CD4-positive, alpha-beta T cell (primary cell): ENCODE results near the gene KBTBD4. TPM values are rescaled to one million over a fixed set of nuclear protein-coding genes. Genes with fewer than 3 reads are reported as not detected.
"Not testable (repeated sequence)": the region's sequence is repeated elsewhere in the genome, so short reads cannot be mapped to it uniquely, and the experiment has no call there.

Experiments
- ATAC-seq: fragments of 200-7000 bp; cut with Tn5 transposase; one replicate; pipeline ENCODE4 v1.10.0; 2022; ENCODE audit warnings: mild to moderate bottlenecking; ENCODE audit not compliant: poor library complexity
- CTCF ChIA-PET: fragments of 350-600 bp; sonication (Branson Sonifier 250); formaldehyde crosslinking; loops from one replicate; lab custom pipeline; 2021; ENCODE audit warnings: antibody characterized with exemption, inconsistent platforms; lab: Charles Lee
- POLR2A ChIA-PET: fragments of 350-600 bp; sonication (Branson Sonifier 250); formaldehyde crosslinking; loops from one replicate; lab custom pipeline; 2021; ENCODE audit warnings: antibody characterized with exemption, inconsistent platforms; lab: Charles Lee
- DNase-seq, 14 experiments: peaks; one replicate each; pipeline ENCODE4 v3.0.0-alpha.2; 2013 to 2020; ENCODE audit warnings: mixed read lengths in 2 of 14
- H3K27ac ChIP-seq, 2 donors: one replicate each; pipeline versions ENCODE4 v1.5.1 to v1.7.0; 2013; ENCODE audit warnings: low read length in 2 of 2, low read depth in 1 of 2, mild to moderate bottlenecking in 1 of 2
- H3K27me3 ChIP-seq, 2 experiments: 1 replicate in 1 of 2; 2 replicates in 1 of 2; pipeline versions ENCODE4 v1.6.1 to v1.7.0; 2013; ENCODE audit warnings: low read length in 2 of 2, control low read depth in 1 of 2, mild to moderate bottlenecking in 1 of 2, moderate library complexity in 1 of 2; ENCODE audit not compliant: insufficient read depth in 2 of 2, control insufficient read depth in 1 of 2
- H3K36me3 ChIP-seq: one replicate; pipeline ENCODE4 v1.6.1; 2013; ENCODE audit warnings: low read length, control low read depth; ENCODE audit not compliant: insufficient read depth
- H3K4me1 ChIP-seq: one replicate; pipeline ENCODE4 v1.6.1; 2013; ENCODE audit warnings: low read length, control low read depth; ENCODE audit not compliant: insufficient read depth
- H3K4me3 ChIP-seq: one replicate; pipeline ENCODE4 v1.5.1; 2013; ENCODE audit warnings: mild to moderate bottlenecking, low read length, moderate library complexity
- H3K9me3 ChIP-seq, 2 experiments: 1 replicate in 1 of 2; 2 replicates in 1 of 2; pipeline versions ENCODE4 v1.6.1 to v1.7.0; 2013; ENCODE audit warnings: low read length in 2 of 2, mild to moderate bottlenecking in 2 of 2, control low read depth in 1 of 2, moderate library complexity in 1 of 2; ENCODE audit not compliant: control insufficient read depth in 1 of 2, insufficient read depth in 1 of 2
- H3K27ac Mint-ChIP-seq: one replicate; pipeline ENCODE4 v1.8.0; 2020; ENCODE audit warnings: mixed read lengths
- H3K27me3 Mint-ChIP-seq: one replicate; pipeline ENCODE4 v1.8.0; 2021; ENCODE audit warnings: mixed read lengths
- H3K36me3 Mint-ChIP-seq: one replicate; pipeline ENCODE4 v1.8.0; 2021; ENCODE audit warnings: low read depth, mixed read lengths
- H3K4me1 Mint-ChIP-seq: one replicate; pipeline ENCODE4 v1.8.0; 2021; ENCODE audit warnings: low read depth, mixed read lengths
- H3K4me3 Mint-ChIP-seq: one replicate; pipeline ENCODE4 v1.8.0; 2020; ENCODE audit warnings: mild to moderate bottlenecking, mixed read lengths
- H3K9me3 Mint-ChIP-seq: one replicate; pipeline ENCODE4 v1.8.0; 2020; ENCODE audit warnings: mixed read lengths
- intact Hi-C, 2 experiments: fragments of 100-400 bp; cut with DNase I in 1 of 2; cut with micrococcal nuclease in 1 of 2; formaldehyde crosslinking; loops; one replicate each; pipeline versions ENCODE4 v1.15.1 to v1.9.0; 2023 to 2025; cut with DNase I, micrococcal nuclease
- total RNA-seq, 174 experiments: library from RNA in 2 of 174; stranded (reverse) in 2 of 174; gene quantifications; one replicate each; pipeline ENCODE4 v1.2.3 and lab custom pipeline; 2021 to 2026
- TF ChIP-seq, protein P1 (sequence below): fragments of 200-600 bp; IDR thresholded peaks from one replicate; pipeline ENCODE4 v1.8.0; 2022; ENCODE audit warnings: antibody characterized with exemption, mild to moderate bottlenecking

Gene KBTBD4
- total RNA-seq, 2 experiments from 2014 or later, result 29.1 to 30.2 TPM

GRCh38 chr11:47565340-47566148 lies 13.2 kb downstream of the KBTBD4 start, which contains the start of gene PTPMT1:
PTPMT1 (plus strand) TSS chr11:47565599; CDS start chr11:47565623, 24 bp downstream.
- H3K4me3 Mint-ChIP-seq, result peak within 1 kb of the TSS; percentile 87
- peaks cover 20% of the 10 kb centered on the region for H3K4me1 Mint-ChIP-seq
- TF ChIP-seq, protein P1, sequence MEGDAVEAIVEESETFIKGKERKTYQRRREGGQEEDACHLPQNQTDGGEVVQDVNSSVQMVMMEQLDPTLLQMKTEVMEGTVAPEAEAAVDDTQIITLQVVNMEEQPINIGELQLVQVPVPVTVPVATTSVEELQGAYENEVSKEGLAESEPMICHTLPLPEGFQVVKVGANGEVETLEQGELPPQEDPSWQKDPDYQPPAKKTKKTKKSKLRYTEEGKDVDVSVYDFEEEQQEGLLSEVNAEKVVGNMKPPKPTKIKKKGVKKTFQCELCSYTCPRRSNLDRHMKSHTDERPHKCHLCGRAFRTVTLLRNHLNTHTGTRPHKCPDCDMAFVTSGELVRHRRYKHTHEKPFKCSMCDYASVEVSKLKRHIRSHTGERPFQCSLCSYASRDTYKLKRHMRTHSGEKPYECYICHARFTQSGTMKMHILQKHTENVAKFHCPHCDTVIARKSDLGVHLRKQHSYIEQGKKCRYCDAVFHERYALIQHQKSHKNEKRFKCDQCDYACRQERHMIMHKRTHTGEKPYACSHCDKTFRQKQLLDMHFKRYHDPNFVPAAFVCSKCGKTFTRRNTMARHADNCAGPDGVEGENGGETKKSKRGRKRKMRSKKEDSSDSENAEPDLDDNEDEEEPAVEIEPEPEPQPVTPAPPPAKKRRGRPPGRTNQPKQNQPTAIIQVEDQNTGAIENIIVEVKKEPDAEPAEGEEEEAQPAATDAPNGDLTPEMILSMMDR, result no peak
- H3K27ac ChIP-seq, result peak within 1 kb of the TSS; percentile 41 to 83
- peaks cover 25% of the 10 kb centered on the region for H3K4me1 ChIP-seq
- H3K36me3 ChIP-seq, result peaks cover 10% of the 10 kb centered on the region
- no peaks in the 10 kb centered on the region for H3K9me3 ChIP-seq
- intact Hi-C loops, result no loop called here
- H3K36me3 Mint-ChIP-seq, result peaks cover 21% of the 10 kb centered on the region
- DNase-seq (peak; percentile 34 to 81 (median 58)), ATAC-seq (peak; percentile 88)
- peak within 1 kb of the TSS; percentile 86 for H3K4me3 ChIP-seq
- H3K27me3 Mint-ChIP-seq, result no peaks in the 10 kb centered on the region
- H3K27me3 ChIP-seq, result no peaks in the 10 kb centered on the region
- H3K9me3 Mint-ChIP-seq, result no peaks in the 10 kb centered on the region
- H3K27ac Mint-ChIP-seq, result peak within 1 kb of the TSS; percentile 80
- ChIA-PET CTCF (interaction anchor here (1.0 to 3.4 kb wide), 4 partner anchors 12 to 56 kb away, joined by 3 to 19 read pairs (median 3); partner anchors contain the start of gene CELF1), POLR2A (interaction anchor here (0.8 to 3.6 kb wide), 7 partner anchors 9 to 201 kb away, joined by 3 to 38 read pairs (median 7); partner anchors contain the start of genes AGBL2, CELF1, FNBP4 and KBTBD4)

DNA sequence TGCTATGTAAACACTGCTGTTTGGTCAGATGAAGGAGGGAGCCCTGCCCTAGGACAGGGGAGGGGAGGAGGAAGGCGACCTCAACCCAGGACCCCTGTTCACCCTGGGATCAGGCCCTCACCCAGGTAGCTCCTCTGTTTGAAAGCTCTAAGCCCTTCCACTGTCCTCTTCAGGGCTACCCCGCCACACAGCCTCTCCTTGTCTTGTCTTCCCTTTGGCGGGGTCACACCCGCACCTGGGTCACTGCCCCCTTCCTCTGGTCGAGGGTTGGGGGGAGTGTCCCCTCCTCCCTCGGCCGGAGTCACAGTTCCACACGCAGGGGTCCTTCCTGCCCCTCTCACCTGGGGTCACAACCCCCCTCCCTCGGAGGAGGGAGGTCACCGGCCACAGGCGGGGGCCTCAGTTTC lies 13.8 kb downstream of the KBTBD4 start:
- intact Hi-C loops, result no loop called here
- CTCF ChIA-PET, result interaction anchor here (1.0 to 3.4 kb wide), 4 partner anchors 12 to 56 kb away, joined by 3 to 19 read pairs (median 3); partner anchors contain the start of gene CELF1
- no peak for DNase-seq

DNA sequence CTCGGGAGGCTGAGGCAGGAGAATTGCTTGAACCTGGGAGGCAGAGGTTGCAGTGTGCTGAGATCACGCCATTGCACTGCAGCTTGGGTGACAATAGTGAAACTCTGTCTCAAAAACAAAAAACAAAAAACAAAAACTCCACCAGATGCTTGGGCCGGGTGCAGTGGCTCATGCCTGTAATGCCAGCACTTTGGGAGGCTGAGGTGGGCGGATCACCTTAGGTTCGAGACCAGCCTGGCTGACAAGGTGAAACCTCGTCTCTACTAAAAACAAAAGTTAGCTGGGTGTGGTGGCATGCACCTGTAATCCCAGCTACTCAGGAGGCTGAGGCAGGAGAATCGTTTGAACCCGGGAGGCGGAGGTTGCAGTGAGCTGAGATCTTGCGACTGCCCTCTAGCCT lies 14.4 kb downstream of the KBTBD4 start:
- H3K27ac ChIP-seq, H3K36me3 Mint-ChIP-seq, H3K27me3 Mint-ChIP-seq, H3K9me3 ChIP-seq, intact Hi-C loops, H3K27me3 ChIP-seq, H3K9me3 Mint-ChIP-seq, ATAC-seq, DNase-seq, H3K36me3 ChIP-seq: not testable (repeated sequence)
- peaks cover 21% of the 10 kb centered on the region for H3K4me1 ChIP-seq
- peaks cover 20% of the 10 kb centered on the region for H3K4me1 Mint-ChIP-seq
- ChIA-PET CTCF (interaction anchor here (1.0 to 3.4 kb wide), 4 partner anchors 9 to 55 kb away, joined by 3 to 19 read pairs (median 3); partner anchors contain the start of gene CELF1), POLR2A (interaction anchor here (0.5 to 3.6 kb wide), 7 partner anchors 9 to 443 kb away, joined by 3 to 38 read pairs (median 7); partner anchors contain the start of genes AGBL2, CELF1, FNBP4 and KBTBD4)
- peak overlapping the region; percentile 86 for H3K4me3 ChIP-seq
- H3K27ac Mint-ChIP-seq, result peak overlapping the region; percentile 80
- peak overlapping the region; percentile 78 for H3K4me3 Mint-ChIP-seq

More for the DNA sequence above, 13.8 kb downstream of the KBTBD4 start:
- Histone ChIP-seq H3K36me3 (peaks cover 4% of the 10 kb centered on the region), H3K4me3 (peak overlapping the region; percentile 86), H3K27ac (peak overlapping the region; percentile 41 to 83), H3K27me3 (no peaks in the 10 kb centered on the region), H3K9me3 (no peaks in the 10 kb centered on the region), H3K4me1 (peaks cover 21% of the 10 kb centered on the region)
- Mint-ChIP-seq H3K36me3 (peaks cover 15% of the 10 kb centered on the region), H3K27me3 (no peaks in the 10 kb centered on the region), H3K4me1 (peaks cover 20% of the 10 kb centered on the region), H3K9me3 (no peaks in the 10 kb centered on the region), H3K27ac (peak overlapping the region; percentile 80), H3K4me3 (peak overlapping the region; percentile 79)
- ATAC-seq, result peak; percentile 6
- POLR2A ChIA-PET, result interaction anchor here (0.5 to 3.6 kb wide), 7 partner anchors 9 to 442 kb away, joined by 3 to 38 read pairs (median 7); partner anchors contain the start of genes AGBL2, CELF1, FNBP4 and KBTBD4
- TF ChIP-seq, protein P1, result no peak

DNA sequence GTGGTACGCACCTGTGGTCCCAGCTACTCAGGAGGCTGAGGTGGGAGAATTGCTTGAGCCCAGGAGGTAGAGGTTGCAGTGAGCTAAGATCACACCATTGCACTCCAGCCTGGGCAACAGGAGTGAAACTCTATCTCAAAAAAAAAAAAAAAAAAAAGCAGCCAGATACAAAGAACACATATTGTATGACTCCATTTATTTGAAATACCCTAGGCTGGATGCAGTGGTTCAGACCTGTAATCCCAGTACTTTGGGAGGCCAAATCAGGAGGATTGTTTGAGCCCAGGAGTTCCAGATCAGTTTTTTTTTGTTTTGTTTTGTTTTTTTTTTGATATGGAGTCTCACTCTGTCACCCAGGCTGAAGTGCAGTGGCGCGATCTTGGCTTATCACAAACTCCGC lies 16.4 kb downstream of the KBTBD4 start:
- H3K9me3 ChIP-seq, DNase-seq, H3K36me3 Mint-ChIP-seq, intact Hi-C loops, H3K27me3 Mint-ChIP-seq, H3K9me3 Mint-ChIP-seq, H3K4me3 ChIP-seq, POLR2A ChIA-PET, ATAC-seq, H3K27ac ChIP-seq, H3K27ac Mint-ChIP-seq, H3K27me3 ChIP-seq, H3K4me3 Mint-ChIP-seq, CTCF ChIA-PET, H3K36me3 ChIP-seq: not testable (repeated sequence)
- peaks cover 21% of the 10 kb centered on the region for H3K4me1 ChIP-seq
- H3K4me1 Mint-ChIP-seq, result peaks cover 20% of the 10 kb centered on the region
